Tibial nerve (tissue), 4 donors: ENCODE measurements around the gene RETREG1. TPM values are rescaled to one million over a fixed set of nuclear protein-coding genes. Genes with fewer than 3 reads are reported as not detected.
A peak's percentile ranks its signal among the peaks of the same experiment; 100 is the strongest.

Source experiments
- DNase-seq, 2 donors: peaks; one replicate each; pipeline ENCODE4 v3.0.0-alpha.2; 2019; ENCODE audit warnings: low spot score in 2 of 2
- H3K27ac ChIP-seq, 4 donors: fragments of 200-600 bp; sonication (generic) in 3 of 4; one replicate each; pipeline ENCODE4 v1.5.1; 2017 to 2019; ENCODE audit warnings: mild to moderate bottlenecking in 1 of 4
- H3K27me3 ChIP-seq, 2 donors: fragments of 200-600 bp; sonication (generic) in 1 of 2; one replicate each; pipeline versions ENCODE4 v1.5.1 to v1.6.0; 2017 to 2019
- H3K36me3 ChIP-seq, 3 donors: fragments of 200-600 bp; sonication (generic); one replicate each; pipeline ENCODE4 v1.5.1; 2018 to 2019
- H3K4me1 ChIP-seq, 4 donors: fragments of 200-600 bp; sonication (generic) in 3 of 4; one replicate each; pipeline ENCODE4 v1.5.1; 2017 to 2019
- H3K4me3 ChIP-seq, 4 donors: fragments of 200-600 bp; sonication (generic) in 3 of 4; one replicate each; pipeline ENCODE4 v1.5.1; 2017 to 2019; ENCODE audit warnings: mild to moderate bottlenecking in 1 of 4, moderate library complexity in 1 of 4
- H3K9me3 ChIP-seq, 4 donors: fragments of 200-600 bp; sonication (generic) in 3 of 4; one replicate each; pipeline ENCODE4 v1.5.1; 2017 to 2019
- EP300 ChIP-seq, 2 donors: sonication (generic); formaldehyde crosslinking; IDR thresholded peaks; one replicate each; pipeline ENCODE4 v1.6.1; 2017; ENCODE audit warnings: antibody characterized with exemption in 2 of 2, mild to moderate bottlenecking in 1 of 2
- POLR2A ChIP-seq, 2 donors: fragments of 450-650 bp; IDR thresholded peaks; one replicate each; pipeline ENCODE4 v1.6.1; 2017; ENCODE audit warnings: antibody characterized with exemption in 2 of 2, mild to moderate bottlenecking in 2 of 2, moderate library complexity in 2 of 2
- WGBS, 2 donors: methylation state at CpG; one replicate each; pipeline ENCODE4 v1.1.5; 2018; 5-methylcytosine and 5-hydroxymethylcytosine counted together
- total RNA-seq, 4 donors: library from RNA; depleted of rRNA; stranded (reverse); fragments of >200 nt; gene quantifications; one replicate each; pipeline ENCODE4 v1.1.0, GENCODE V29; 2016
- TF ChIP-seq, protein P1 (sequence below), 5 experiments: fragments of 200-600 bp in 3 of 5; fragments of 450-650 bp in 2 of 5; sonication (generic) in 3 of 5; IDR thresholded peaks; one replicate each; pipeline ENCODE4 v1.5.1; 2016 to 2019; ENCODE audit warnings: antibody characterized with exemption in 5 of 5, mild to moderate bottlenecking in 3 of 5, moderate library complexity in 2 of 5

Gene RETREG1
- total RNA-seq, 4 donors from 2014 or later = 57.5 to 90.9 (median 77.0) TPM

DNA sequence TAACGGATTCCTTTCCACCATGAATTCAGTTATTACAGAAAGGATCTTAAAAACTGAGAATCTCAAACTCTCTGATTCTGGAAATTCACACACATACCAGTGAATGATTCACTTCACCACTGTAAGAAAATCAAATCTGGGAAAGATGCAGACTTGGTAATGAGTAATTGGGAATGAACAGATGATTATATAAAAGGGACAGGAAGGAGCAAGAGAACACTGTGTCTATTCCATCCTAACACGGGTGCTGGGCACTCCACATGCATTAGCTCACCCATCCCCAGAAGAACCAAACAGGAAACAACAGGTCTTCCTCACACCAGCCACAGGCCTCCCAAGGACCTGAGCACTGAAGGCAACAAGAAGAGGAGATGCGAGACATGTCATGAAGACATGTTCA lies 76.4 kb downstream of the RETREG1 start:
- 70 to 71% methylated on average over 3 of the region's 3 CpGs for WGBS, 2 donors
- Histone ChIP-seq H3K36me3 (no peaks in the 10 kb centered on the region), H3K4me3 (no peak overlapping the region), H3K9me3 (no peaks in the 10 kb centered on the region), H3K27ac (peak overlapping the region in 3 of 4 donors; percentile 43 to 85 (median 79)), H3K4me1 (peaks cover 0 to 30% (median 19%) of the 10 kb centered on the region in 4 donors), H3K27me3 (no peaks in the 10 kb centered on the region)
- TF ChIP-seq, protein P1, sequence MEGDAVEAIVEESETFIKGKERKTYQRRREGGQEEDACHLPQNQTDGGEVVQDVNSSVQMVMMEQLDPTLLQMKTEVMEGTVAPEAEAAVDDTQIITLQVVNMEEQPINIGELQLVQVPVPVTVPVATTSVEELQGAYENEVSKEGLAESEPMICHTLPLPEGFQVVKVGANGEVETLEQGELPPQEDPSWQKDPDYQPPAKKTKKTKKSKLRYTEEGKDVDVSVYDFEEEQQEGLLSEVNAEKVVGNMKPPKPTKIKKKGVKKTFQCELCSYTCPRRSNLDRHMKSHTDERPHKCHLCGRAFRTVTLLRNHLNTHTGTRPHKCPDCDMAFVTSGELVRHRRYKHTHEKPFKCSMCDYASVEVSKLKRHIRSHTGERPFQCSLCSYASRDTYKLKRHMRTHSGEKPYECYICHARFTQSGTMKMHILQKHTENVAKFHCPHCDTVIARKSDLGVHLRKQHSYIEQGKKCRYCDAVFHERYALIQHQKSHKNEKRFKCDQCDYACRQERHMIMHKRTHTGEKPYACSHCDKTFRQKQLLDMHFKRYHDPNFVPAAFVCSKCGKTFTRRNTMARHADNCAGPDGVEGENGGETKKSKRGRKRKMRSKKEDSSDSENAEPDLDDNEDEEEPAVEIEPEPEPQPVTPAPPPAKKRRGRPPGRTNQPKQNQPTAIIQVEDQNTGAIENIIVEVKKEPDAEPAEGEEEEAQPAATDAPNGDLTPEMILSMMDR (IDR thresholded peaks at IDR 0.05) = no peak
- peak in 1 of 2 donors; percentile 40 for TF ChIP-seq EP300 (IDR thresholded peaks at IDR 0.05)
- peak in 1 of 2 donors; percentile 38 for DNase-seq

DNA sequence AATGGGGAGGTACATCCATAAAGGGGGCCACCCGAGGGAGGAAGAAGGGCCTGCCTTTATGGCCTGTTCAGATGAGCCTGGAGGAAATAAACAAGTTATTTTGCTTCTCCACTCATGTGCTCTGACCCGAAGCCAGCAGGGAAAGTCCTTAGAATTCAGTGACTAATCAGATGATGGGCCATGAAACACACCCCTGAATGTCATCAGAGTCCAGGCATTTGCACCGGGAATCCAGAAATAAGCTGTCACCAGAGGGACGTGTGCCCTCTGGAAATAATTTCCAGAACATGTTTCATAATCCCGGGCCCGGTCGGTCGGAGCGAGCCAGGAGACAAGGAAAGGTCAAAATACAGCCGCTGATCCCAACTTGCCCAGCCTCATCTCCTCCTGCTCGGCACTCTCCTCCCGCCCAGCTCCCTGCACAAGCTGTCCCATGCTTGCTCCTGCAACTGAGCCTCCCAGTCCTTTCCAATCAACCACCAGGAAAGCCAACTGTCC lies 77.6 kb downstream of the RETREG1 start:
- H3K27ac ChIP-seq = peak overlapping the region; percentile 53 to 85 (median 74)
- peaks cover 0 to 24% (median 19%) of the 10 kb centered on the region in 4 donors for H3K4me1 ChIP-seq
- H3K27me3 ChIP-seq = no peaks in the 10 kb centered on the region
- H3K9me3 ChIP-seq = no peaks in the 10 kb centered on the region
- 29 to 33% methylated on average over 12 of the region's 12 CpGs for WGBS, 2 donors
- peak; percentile 71 to 83 for DNase-seq
- no peaks in the 10 kb centered on the region for H3K36me3 ChIP-seq
- H3K4me3 ChIP-seq = no peak overlapping the region
- no peak for TF ChIP-seq POLR2A (IDR thresholded peaks at IDR 0.05)
- TF ChIP-seq EP300 (IDR thresholded peaks at IDR 0.05) = peak; percentile 52 to 91

DNA sequence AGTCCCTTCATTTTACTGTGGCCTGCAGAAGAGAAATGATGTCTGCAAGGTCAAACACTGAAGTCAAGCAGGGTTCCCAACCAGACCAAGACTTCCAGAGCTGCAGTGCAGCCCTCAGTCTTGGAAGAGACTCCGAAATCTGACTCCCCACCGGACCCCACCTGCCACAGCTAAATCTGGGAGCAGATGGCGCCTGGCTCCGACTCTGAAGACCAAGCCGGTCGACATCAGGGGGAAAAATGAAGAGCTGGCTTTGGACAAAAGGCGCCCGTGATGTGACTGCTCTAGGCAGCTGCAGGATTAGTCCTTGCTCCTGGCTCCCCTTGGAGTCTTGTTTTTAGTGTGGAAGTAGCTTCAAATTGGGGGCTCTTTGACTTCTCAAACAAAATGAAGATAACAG lies 78.8 kb downstream of the RETREG1 start:
- H3K27me3 ChIP-seq = no peaks in the 10 kb centered on the region
- no peak overlapping the region for H3K4me3 ChIP-seq
- H3K9me3 ChIP-seq = no peaks in the 10 kb centered on the region
- H3K27ac ChIP-seq = peak overlapping the region in 2 of 4 donors; percentile 79 to 85
- no peak for DNase-seq
- peaks cover 0 to 24% (median 19%) of the 10 kb centered on the region in 4 donors for H3K4me1 ChIP-seq
- no peak for TF ChIP-seq EP300 (IDR thresholded peaks at IDR 0.05)
- TF ChIP-seq, protein P1 (IDR thresholded peaks at IDR 0.05) = no peak
- TF ChIP-seq POLR2A (IDR thresholded peaks at IDR 0.05) = no peak
- 86 to 87% methylated on average over 8 of the region's 8 CpGs for WGBS, 2 donors
- H3K36me3 ChIP-seq = no peaks in the 10 kb centered on the region

DNA sequence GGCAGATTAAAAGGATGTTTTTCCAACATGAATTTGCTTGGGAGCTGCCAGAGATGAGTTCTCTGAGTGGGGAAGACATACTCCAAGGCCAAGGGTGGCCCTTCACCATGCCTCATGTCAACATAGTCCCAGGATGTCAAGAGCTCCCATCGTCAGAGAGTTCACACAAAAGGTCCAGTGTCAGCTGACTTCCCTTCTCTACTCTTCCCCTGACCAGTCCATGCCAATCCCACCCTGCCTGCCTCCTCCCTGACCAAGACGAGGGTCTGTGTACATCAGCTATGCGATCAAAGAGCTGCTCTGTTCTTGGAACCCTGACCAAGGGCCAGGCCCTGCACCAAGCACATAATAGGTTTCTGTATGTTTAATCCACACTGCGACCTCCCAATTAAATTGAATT lies 80.0 kb downstream of the RETREG1 start:
- Histone ChIP-seq H3K36me3 (no peaks in the 10 kb centered on the region), H3K27me3 (no peaks in the 10 kb centered on the region), H3K4me3 (no peak overlapping the region), H3K27ac (peak overlapping the region in 1 of 4 donors; percentile 4), H3K4me1 (peaks cover 0 to 24% (median 17%) of the 10 kb centered on the region in 4 donors), H3K9me3 (no peaks in the 10 kb centered on the region)
- DNase-seq = no peak
- TF ChIP-seq POLR2A (IDR thresholded peaks at IDR 0.05) = no peak
- TF ChIP-seq, protein P1 (IDR thresholded peaks at IDR 0.05) = no peak
- TF ChIP-seq EP300 (IDR thresholded peaks at IDR 0.05) = no peak
- 45 to 55% methylated on average over 4 of the region's 4 CpGs for WGBS, 2 donors

DNA sequence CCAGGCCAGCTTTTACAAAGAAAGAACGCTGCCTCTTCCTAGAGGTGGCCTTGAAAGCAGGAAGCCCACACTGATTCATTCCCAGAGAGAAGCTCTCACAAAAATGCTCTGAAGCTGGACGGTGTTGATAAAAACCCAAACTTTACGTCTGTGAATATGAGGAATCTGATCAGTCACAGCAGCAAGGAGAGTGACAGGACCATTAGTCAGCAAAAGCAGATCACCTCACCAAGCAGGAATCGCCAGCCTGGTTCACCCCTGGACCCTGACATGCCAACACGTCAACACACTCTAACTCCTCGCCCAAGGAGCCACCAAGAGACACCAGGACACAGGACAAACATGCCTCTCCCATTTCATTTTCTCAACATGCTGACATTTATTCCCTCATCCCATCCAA lies 80.6 kb downstream of the RETREG1 start:
- H3K27me3 ChIP-seq = no peaks in the 10 kb centered on the region
- DNase-seq = no peak
- peaks cover 0 to 22% (median 16%) of the 10 kb centered on the region in 4 donors for H3K4me1 ChIP-seq
- no peaks in the 10 kb centered on the region for H3K36me3 ChIP-seq
- no peak overlapping the region for H3K27ac ChIP-seq
- no peaks in the 10 kb centered on the region for H3K9me3 ChIP-seq
- no peak for TF ChIP-seq EP300 (IDR thresholded peaks at IDR 0.05)
- no peak for TF ChIP-seq POLR2A (IDR thresholded peaks at IDR 0.05)
- TF ChIP-seq, protein P1 (IDR thresholded peaks at IDR 0.05) = no peak
- 89 to 90% methylated on average over 6 of the region's 6 CpGs for WGBS, 2 donors
- no peak overlapping the region for H3K4me3 ChIP-seq
